ENCODE results near the gene CTIF. TPM values are rescaled to one million over a fixed set of nuclear protein-coding genes. Genes with fewer than 3 reads are reported as not detected.

CTIF gene
- total RNA-seq, 1 experiment from 2014 or later = 5.8 TPM

- BruUV-seq (replicated peaks) = no TSS peak
- no peaks in the 10 kb centered on the region for H3K9me2 ChIP-seq (replicated peaks; ENCODE audit: low read length)
- H3F3A ChIP-seq (ENCODE audit: low read length, unreplicated experiment) = no peaks in the 10 kb centered on the region
- CTCF ChIA-PET = no interaction called here
- POLR2A ChIA-PET (ENCODE audit: unreplicated experiment) = interaction anchor here (0.6 kb wide), 1 partner anchor 799 kb away, joined by 3 read pairs; no protein-coding TSS in a partner anchor
- intact Hi-C loops (cut with micrococcal nuclease) = no loop called here
- H3K9ac ChIP-seq (ENCODE audit: low read length) = no peak overlapping the region
- ATAC-seq = no peak
- H3K9me3 ChIP-seq (ENCODE audit: low read length) = no peaks in the 10 kb centered on the region
- H3K4me1 ChIP-seq (ENCODE audit: insufficient read depth, low read length) = no peaks in the 10 kb centered on the region
- H4K20me1 ChIP-seq (ENCODE audit: low read length) = no peaks in the 10 kb centered on the region
- no peaks in the 10 kb centered on the region for H3K27me3 ChIP-seq (ENCODE audit: low read length)
- DNase-seq = no peak
- H3K27ac ChIP-seq (ENCODE audit: low read length) = no peak overlapping the region
- no peak overlapping the region for H3K4me2 ChIP-seq (ENCODE audit: low read length)
- H3K79me2 ChIP-seq (ENCODE audit: low read length) = no peaks in the 10 kb centered on the region
- TF ChIP-seq EZH2phosphoT487 (IDR thresholded peaks at IDR 0.05; ENCODE audit: borderline replicate concordance, low read length) (no peak), EZH2 (IDR thresholded peaks at IDR 0.05; ENCODE audit: low read length, unreplicated experiment) (no peak), CTCF (conservative IDR thresholded peaks at IDR 0.05; ENCODE audit: low read depth, low read length) (no peak)
- no peak overlapping the region for H3K4me3 ChIP-seq (ENCODE audit: low read length)
- H3K36me3 ChIP-seq (ENCODE audit: low read depth, low read length) = no peaks in the 10 kb centered on the region
- no peak overlapping the region for H2AFZ ChIP-seq (ENCODE audit: low read length)
Observed at GRCh38 chr18:48702346-48703027, 163.7 kb downstream of the CTIF start.

GRCh38 chr18:48703028-48703386 is 164.2 kb downstream of the CTIF start:
- Histone ChIP-seq H4K20me1 (ENCODE audit: low read length) (no peaks in the 10 kb centered on the region), H3F3A (ENCODE audit: low read length, unreplicated experiment) (no peaks in the 10 kb centered on the region), H3K27ac (ENCODE audit: low read length) (no peak overlapping the region), H2AFZ (ENCODE audit: low read length) (no peak overlapping the region), H3K4me1 (ENCODE audit: insufficient read depth, low read length) (no peaks in the 10 kb centered on the region), H3K9ac (ENCODE audit: low read length) (no peak overlapping the region), H3K79me2 (ENCODE audit: low read length) (no peaks in the 10 kb centered on the region), H3K4me3 (ENCODE audit: low read length) (no peak overlapping the region), H3K9me3 (ENCODE audit: low read length) (no peaks in the 10 kb centered on the region), H3K9me2 (replicated peaks; ENCODE audit: low read length) (no peaks in the 10 kb centered on the region), H3K27me3 (ENCODE audit: low read length) (no peaks in the 10 kb centered on the region), H3K4me2 (ENCODE audit: low read length) (no peak overlapping the region), H3K36me3 (ENCODE audit: low read depth, low read length) (no peaks in the 10 kb centered on the region)
- POLR2A ChIA-PET (ENCODE audit: unreplicated experiment) = interaction anchor here (0.6 kb wide), 1 partner anchor 799 kb away, joined by 3 read pairs; no protein-coding TSS in a partner anchor
- DNase-seq (no peak), ATAC-seq (no peak)
- no TSS peak for BruUV-seq (replicated peaks)
- intact Hi-C loops (cut with micrococcal nuclease) = no loop called here
- TF ChIP-seq EZH2 (IDR thresholded peaks at IDR 0.05; ENCODE audit: low read length, unreplicated experiment) (no peak), CTCF (conservative IDR thresholded peaks at IDR 0.05; ENCODE audit: low read depth, low read length) (no peak), EZH2phosphoT487 (IDR thresholded peaks at IDR 0.05; ENCODE audit: borderline replicate concordance, low read length) (no peak)
- CTCF ChIA-PET = no interaction called here

- DNase-seq (no peak), ATAC-seq (no peak)
- H3K36me3 ChIP-seq (ENCODE audit: low read depth, low read length) = no peaks in the 10 kb centered on the region
- BruUV-seq (replicated peaks) = no TSS peak
- ChIA-PET POLR2A (ENCODE audit: unreplicated experiment) (interaction anchor here (0.6 kb wide), 1 partner anchor 798 kb away, joined by 3 read pairs; no protein-coding TSS in a partner anchor), CTCF (no interaction called here)
- H2AFZ ChIP-seq (ENCODE audit: low read length) = no peak overlapping the region
- H3K4me3 ChIP-seq (ENCODE audit: low read length) = no peak overlapping the region
- H3K9ac ChIP-seq (ENCODE audit: low read length) = no peak overlapping the region
- no peak for TF ChIP-seq EZH2phosphoT487 (IDR thresholded peaks at IDR 0.05; ENCODE audit: borderline replicate concordance, low read length)
- TF ChIP-seq EZH2 (IDR thresholded peaks at IDR 0.05; ENCODE audit: low read length, unreplicated experiment) = no peak
- TF ChIP-seq CTCF (conservative IDR thresholded peaks at IDR 0.05; ENCODE audit: low read depth, low read length) = no peak
- no peaks in the 10 kb centered on the region for H3K9me2 ChIP-seq (replicated peaks; ENCODE audit: low read length)
- intact Hi-C loops (cut with micrococcal nuclease) = no loop called here
- no peaks in the 10 kb centered on the region for H3K9me3 ChIP-seq (ENCODE audit: low read length)
- no peaks in the 10 kb centered on the region for H3K27me3 ChIP-seq (ENCODE audit: low read length)
- H3K4me1 ChIP-seq (ENCODE audit: insufficient read depth, low read length) = no peaks in the 10 kb centered on the region
- no peaks in the 10 kb centered on the region for H3F3A ChIP-seq (ENCODE audit: low read length, unreplicated experiment)
- no peak overlapping the region for H3K4me2 ChIP-seq (ENCODE audit: low read length)
- no peaks in the 10 kb centered on the region for H3K79me2 ChIP-seq (ENCODE audit: low read length)
- H4K20me1 ChIP-seq (ENCODE audit: low read length) = no peaks in the 10 kb centered on the region
- no peak overlapping the region for H3K27ac ChIP-seq (ENCODE audit: low read length)
Observed at GRCh38 chr18:48703418-48703817, 164.6 kb downstream of the CTIF start.
